HUES48 (cell line): ENCODE results near the gene ASPSCR1.

ENCODE experiments used
- H3K27ac ChIP-seq: one replicate; pipeline ENCODE4 v1.7.0; 2013; ENCODE audit warnings: low read depth, low read length, inconsistent platforms
- H3K27me3 ChIP-seq: 2 replicates; pipeline ENCODE4 v1.6.1; 2013; ENCODE audit warnings: mild to moderate bottlenecking, low read length; ENCODE audit not compliant: control insufficient read depth, insufficient read depth
- H3K36me3 ChIP-seq: 2 replicates; pipeline ENCODE4 v1.6.1; 2013; ENCODE audit warnings: low read length; ENCODE audit not compliant: control insufficient read depth, insufficient read depth
- H3K4me1 ChIP-seq: 2 replicates; pipeline ENCODE4 v1.6.1; 2013; ENCODE audit warnings: mild to moderate bottlenecking, low read length; ENCODE audit not compliant: control insufficient read depth, insufficient read depth
- H3K4me3 ChIP-seq: 2 replicates; pipeline ENCODE4 v1.5.1; 2013; ENCODE audit warnings: mild to moderate bottlenecking, low read depth, low read length
- H3K9ac ChIP-seq: 2 replicates; pipeline ENCODE4 v1.6.1; 2013; ENCODE audit warnings: mild to moderate bottlenecking, low read depth, low read length, moderate library complexity
- H3K9me3 ChIP-seq: 2 replicates; pipeline ENCODE4 v1.6.1; 2013; ENCODE audit warnings: low read length; ENCODE audit not compliant: control insufficient read depth, insufficient read depth

ASPSCR1 gene

DNA sequence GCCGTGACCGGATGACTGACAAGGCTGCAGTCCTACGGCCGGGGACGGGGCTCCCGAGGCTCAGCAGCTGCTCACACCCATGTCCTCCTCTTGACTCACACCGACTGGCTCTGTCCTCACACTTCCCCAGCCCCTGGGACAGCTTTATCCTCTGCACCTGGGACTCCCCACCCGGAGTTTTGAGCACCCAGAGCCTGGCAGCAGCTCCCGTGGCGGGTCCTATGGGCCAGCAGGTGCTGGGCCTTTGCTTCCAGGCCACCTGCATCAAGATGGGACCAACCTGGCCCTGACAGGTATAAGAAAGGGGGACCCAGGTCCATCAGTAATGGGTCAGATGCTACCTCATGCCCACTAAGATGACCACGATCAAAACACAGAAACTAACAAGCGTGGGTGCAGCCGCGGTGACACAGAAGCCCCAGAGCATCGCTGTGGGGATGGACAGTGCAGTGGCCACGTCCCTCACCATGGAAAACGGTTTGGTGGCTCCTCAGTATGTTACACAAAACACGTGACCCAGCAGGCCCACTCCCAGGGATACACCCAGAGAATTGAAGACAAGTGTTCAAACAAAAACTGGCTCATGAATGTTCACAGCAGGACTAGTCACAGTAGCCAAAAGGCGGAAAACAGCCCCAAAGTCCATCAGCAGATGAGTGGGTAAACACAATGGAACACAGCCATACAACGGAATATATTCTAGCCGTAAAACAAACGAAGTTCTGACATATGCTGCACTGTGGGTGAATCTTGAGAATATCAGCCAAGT is 13.2 kb upstream of the ASPSCR1 start:
- H3K9me3 ChIP-seq, result no peaks in the 10 kb centered on the region
- peaks cover 78% of the 10 kb centered on the region for H3K27me3 ChIP-seq
- no peak overlapping the region for H3K4me3 ChIP-seq
- H3K4me1 ChIP-seq, result peaks cover 14% of the 10 kb centered on the region
- no peak overlapping the region for H3K27ac ChIP-seq
- no peaks in the 10 kb centered on the region for H3K36me3 ChIP-seq
- no peak overlapping the region for H3K9ac ChIP-seq

- peaks cover 56% of the 10 kb centered on the region for H3K27me3 ChIP-seq
- no peak overlapping the region for H3K4me3 ChIP-seq
- H3K9me3 ChIP-seq, result no peaks in the 10 kb centered on the region
- H3K4me1 ChIP-seq, result peaks cover 14% of the 10 kb centered on the region
- H3K9ac ChIP-seq, result no peak overlapping the region
- H3K27ac ChIP-seq, result no peak overlapping the region
- no peaks in the 10 kb centered on the region for H3K36me3 ChIP-seq
These were observed 10.8 kb upstream of the ASPSCR1 start for GRCh38 chr17:81966343-81967243.

- Histone ChIP-seq H3K4me3 (no peak overlapping the region), H3K27me3 (peaks cover 50% of the 10 kb centered on the region), H3K9ac (no peak overlapping the region), H3K36me3 (no peaks in the 10 kb centered on the region), H3K4me1 (peaks cover 14% of the 10 kb centered on the region), H3K27ac (no peak overlapping the region), H3K9me3 (no peaks in the 10 kb centered on the region)
These were observed 10.2 kb upstream of the ASPSCR1 start for GRCh38 chr17:81967244-81967532.

- Histone ChIP-seq H3K27me3 (peaks cover 45% of the 10 kb centered on the region), H3K36me3 (no peaks in the 10 kb centered on the region), H3K4me3 (no peak overlapping the region; the same call in 1 of the 2 replicates), H3K4me1 (peaks cover 14% of the 10 kb centered on the region), H3K27ac (peak overlapping the region; percentile 42), H3K9ac (no peak overlapping the region), H3K9me3 (no peaks in the 10 kb centered on the region)
These were observed 9.7 kb upstream of the ASPSCR1 start for GRCh38 chr17:81967533-81968395.

- no peak overlapping the region; the same call in 1 of the 2 replicates for H3K4me3 ChIP-seq
- peak overlapping the region; percentile 42 for H3K27ac ChIP-seq
- peaks cover 39% of the 10 kb centered on the region for H3K27me3 ChIP-seq
- H3K9ac ChIP-seq, result no peak overlapping the region
- peaks cover under 1% of the 10 kb centered on the region; the same call in 1 of the 2 replicates for H3K9me3 ChIP-seq
- H3K4me1 ChIP-seq, result peaks cover 14% of the 10 kb centered on the region
- no peaks in the 10 kb centered on the region for H3K36me3 ChIP-seq
These were observed 9.1 kb upstream of the ASPSCR1 start for GRCh38 chr17:81968396-81968745.

- Histone ChIP-seq H3K27ac (no peak overlapping the region), H3K9ac (no peak overlapping the region), H3K27me3 (peaks cover 32% of the 10 kb centered on the region)
These were observed 8.3 kb upstream of the ASPSCR1 start for GRCh38 chr17:81968850-81969812.

DNA sequence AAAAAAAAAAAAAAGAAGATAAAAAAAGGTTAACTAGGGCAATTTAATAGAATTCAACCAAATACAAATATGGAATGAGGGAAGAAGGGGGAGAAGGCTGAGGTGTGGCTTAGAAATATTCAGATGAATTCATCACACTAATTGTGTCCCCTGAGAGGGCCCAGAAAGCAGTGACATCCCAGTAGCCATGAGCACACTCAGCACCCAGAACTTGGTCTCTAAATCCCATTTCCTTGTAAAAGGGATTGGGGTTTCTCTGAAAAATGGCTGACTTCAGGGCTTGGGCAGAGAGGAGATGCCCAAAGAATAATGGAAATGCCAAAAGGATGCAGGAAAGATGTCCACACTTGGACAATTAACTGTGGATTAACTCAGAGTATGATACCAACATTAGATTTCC is 4.0 kb upstream of the ASPSCR1 start:
- Histone ChIP-seq H3K4me1 (no peaks in the 10 kb centered on the region), H3K36me3 (no peaks in the 10 kb centered on the region), H3K27ac (no peak overlapping the region), H3K4me3 (no peak overlapping the region), H3K9me3 (peaks cover 3% of the 10 kb centered on the region; the same call in 1 of the 2 replicates), H3K9ac (no peak overlapping the region), H3K27me3 (peaks cover 27% of the 10 kb centered on the region)

More at GRCh38 chr17:81968850-81969812, 8.3 kb upstream of the ASPSCR1 start:
- H3K9me3 ChIP-seq, result peaks cover 3% of the 10 kb centered on the region; the same call in 1 of the 2 replicates
- H3K4me1 ChIP-seq, result peaks cover 14% of the 10 kb centered on the region
- no peaks in the 10 kb centered on the region for H3K36me3 ChIP-seq
- H3K4me3 ChIP-seq, result no peak overlapping the region

DNA sequence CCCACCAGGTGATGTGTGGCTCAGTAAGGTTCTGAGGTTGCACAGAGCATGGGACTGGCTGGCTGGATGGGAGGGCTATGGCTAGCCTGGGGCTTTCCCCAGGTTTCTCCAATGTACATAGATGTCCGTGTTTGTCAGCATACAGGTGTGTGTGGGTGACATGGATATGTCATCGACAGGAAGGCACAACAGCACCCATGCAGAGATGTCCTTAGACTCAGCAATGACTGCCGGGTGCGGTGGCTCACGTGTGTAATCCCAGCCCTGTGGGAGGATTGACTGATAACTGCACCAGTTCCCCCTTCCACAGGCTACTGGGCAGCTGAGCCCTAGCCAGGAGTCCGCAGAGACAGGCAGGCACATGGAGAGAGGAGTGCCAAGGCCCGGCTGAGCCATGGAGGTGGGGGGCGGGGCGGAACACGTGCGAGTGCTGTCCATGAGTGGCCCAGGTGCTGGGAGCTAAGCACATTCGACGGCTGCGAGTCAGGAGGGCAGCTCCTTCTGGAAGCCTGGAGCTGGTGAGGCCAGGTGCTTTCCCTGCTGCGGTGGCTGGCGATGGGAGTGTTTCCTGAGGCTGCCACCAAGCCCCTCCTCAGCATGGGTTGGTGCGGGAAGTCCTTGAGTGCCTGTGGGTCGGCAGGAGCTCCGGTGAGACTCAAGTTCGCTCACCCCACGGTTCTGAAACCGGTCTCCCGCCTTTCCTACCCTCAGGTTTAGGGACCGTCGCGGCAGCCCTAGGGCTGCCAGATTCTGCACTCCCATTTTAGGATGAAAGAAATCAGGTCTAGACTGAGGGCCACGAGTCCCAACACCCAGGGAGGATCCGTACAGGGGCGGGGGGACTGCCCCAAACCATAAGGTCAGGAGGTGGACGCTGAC is 858 bp upstream of the ASPSCR1 start:
- H3K4me3 ChIP-seq, result peak overlapping the region; percentile 83
- H3K9ac ChIP-seq, result peak overlapping the region; percentile 59
- peaks cover 14% of the 10 kb centered on the region for H3K36me3 ChIP-seq
- H3K27ac ChIP-seq, result no peak overlapping the region
- no peaks in the 10 kb centered on the region for H3K4me1 ChIP-seq
- peaks cover 3% of the 10 kb centered on the region; the same call in 1 of the 2 replicates for H3K9me3 ChIP-seq
- H3K27me3 ChIP-seq, result peaks cover 24% of the 10 kb centered on the region

GRCh38 chr17:81978524-81979298 is 1.3 kb downstream of the ASPSCR1 start:
- peaks cover 24% of the 10 kb centered on the region for H3K27me3 ChIP-seq
- no peaks in the 10 kb centered on the region for H3K9me3 ChIP-seq
- H3K36me3 ChIP-seq, result peaks cover 17% of the 10 kb centered on the region
- no peak overlapping the region for H3K27ac ChIP-seq
- no peaks in the 10 kb centered on the region for H3K4me1 ChIP-seq
- peak overlapping the region; percentile 83; the same call in 1 of the 2 replicates for H3K4me3 ChIP-seq
- no peak overlapping the region for H3K9ac ChIP-seq
